NCI-H510A (cell line): ENCODE results near the gene FBXL20.
"Not testable (repeated sequence)": the region's sequence is repeated elsewhere in the genome, so short reads cannot be mapped to it uniquely, and the experiment has no call there.

ENCODE experiments used
- DNase-seq: peaks from one replicate; lab custom pipeline; 2025; lab: John Stamatoyannopoulos, UW

FBXL20 gene

DNA sequence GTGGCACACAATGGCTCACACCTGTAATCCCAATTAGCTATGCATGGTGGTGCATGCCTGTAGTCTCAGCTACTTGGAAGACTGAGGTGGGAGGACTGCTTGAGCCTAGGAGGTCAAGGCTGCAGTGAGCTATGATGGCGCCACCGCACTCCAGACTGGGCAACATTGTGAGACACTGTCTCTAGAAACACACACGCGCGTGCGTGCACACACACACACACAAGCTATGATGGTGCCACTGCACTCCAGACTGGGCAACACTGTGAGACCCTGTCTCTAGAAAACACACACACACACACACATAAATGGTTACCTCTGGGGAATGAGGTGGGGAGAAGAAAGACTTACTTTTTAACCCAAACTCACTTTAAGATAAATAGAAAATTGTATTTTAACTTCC lies 16.4 kb downstream of the FBXL20 start:
- DNase-seq, result no peak

- DNase-seq, result no peak
Observed at GRCh38 chr17:39380144-39380543, 21.3 kb downstream of the FBXL20 start.

GRCh38 chr17:39376434-39376833 lies 25.0 kb downstream of the FBXL20 start:
- DNase-seq, result no peak

DNA sequence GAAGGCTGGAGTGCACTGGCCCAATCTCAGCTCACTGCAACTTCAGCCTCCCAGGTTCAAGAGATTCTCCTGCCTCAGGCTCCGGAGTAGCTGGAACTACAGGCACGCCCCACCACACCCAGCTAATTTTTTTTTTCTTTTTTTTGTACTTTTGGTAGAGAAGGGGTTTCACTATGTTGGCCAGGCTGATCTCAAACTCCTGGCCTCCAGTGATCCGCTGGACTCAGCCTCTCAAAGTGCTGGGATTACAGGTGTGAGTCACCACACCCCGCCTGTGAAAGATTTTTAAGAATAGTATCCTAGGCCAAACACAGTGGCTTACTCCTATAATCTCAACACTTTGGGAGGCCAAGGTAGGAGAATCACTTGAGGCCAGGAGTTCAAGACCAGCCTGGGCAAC lies 33.6 kb downstream of the FBXL20 start:
- DNase-seq, result not testable (repeated sequence)

DNA sequence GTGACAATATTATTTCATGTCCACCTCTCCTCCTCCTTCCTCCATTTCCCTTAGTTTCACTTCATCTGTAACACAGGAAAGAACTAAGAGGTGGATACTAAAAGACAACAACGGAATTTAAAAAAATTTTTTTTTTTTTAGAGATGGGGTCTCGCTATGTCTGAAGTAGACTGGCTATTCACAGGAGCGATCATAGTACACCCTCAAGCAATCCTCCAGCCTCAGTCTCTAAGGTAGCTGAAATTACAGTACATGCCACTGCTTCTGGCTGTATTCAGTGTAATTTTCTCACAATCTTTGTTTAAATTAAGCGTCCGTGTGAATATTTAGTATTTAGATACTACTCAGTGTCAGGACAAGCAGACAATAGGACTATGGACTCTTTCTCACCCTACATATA lies 35.6 kb downstream of the FBXL20 start:
- DNase-seq, result no peak

DNA sequence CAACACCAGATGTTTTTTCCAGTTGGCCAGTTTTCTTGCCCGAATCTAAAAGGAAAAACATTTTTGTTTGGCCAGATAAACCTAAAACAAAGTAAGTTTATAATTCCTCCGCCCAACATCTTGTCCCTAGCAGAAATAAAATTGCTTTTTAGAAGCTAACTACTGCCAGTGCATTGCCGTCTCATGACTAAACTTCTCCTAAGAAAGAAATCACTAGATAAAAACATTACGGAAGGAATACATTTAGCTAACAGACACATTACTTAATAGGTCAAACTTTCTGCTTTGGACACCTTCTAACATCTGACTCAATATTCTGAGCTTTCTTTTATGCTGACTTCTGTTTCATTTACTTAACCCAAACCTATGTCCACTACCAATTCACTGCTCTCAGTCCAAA lies 36.2 kb downstream of the FBXL20 start:
- no peak for DNase-seq

GRCh38 chr17:39364236-39365025 lies 37.0 kb downstream of the FBXL20 start:
- DNase-seq, result no peak

DNA sequence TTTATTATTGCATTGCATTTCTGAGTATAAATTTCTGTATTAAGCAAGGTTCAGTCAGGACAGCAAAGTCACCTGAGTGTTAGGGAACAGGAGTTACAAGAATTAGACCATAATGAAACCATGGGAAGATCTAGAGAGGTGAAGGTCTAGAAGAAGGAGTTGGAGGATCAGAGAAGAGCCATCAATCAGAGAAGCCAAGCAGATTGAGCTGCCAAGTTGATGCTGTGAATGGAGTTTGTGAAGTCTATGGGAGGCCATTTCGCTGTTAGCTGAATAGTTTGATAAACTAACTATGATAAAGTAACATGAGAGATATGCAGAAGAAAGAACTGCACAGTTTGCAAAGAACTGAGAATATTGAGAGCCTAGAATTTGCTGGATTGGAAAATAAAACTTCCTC lies 40.4 kb downstream of the FBXL20 start:
- no peak for DNase-seq

- no peak for DNase-seq
Observed at GRCh38 chr17:39360537-39360936, 40.9 kb downstream of the FBXL20 start.

DNA sequence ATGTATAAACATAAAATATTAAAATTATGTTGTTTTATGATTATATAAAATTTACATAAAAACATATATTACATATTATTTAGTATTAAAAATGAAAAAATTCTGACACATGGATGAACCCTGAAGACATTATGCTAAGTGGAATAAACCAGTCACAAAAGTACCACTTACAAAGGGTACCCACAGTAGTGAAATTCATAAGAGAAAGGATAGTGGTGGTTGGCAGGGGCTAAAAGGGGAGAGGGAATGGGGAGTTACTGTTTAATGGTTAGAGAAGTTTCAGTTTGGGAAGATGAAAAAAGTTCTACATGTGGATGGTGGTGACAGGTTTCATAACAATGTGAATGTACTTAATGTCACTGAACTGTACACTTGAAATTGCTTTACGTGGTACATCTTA lies 41.4 kb downstream of the FBXL20 start:
- DNase-seq, result no peak

- no peak for DNase-seq
Observed at GRCh38 chr17:39357986-39358385, 43.4 kb downstream of the FBXL20 start.

GRCh38 chr17:39357488-39357887 lies 43.9 kb downstream of the FBXL20 start:
- DNase-seq, result no peak

- no peak for DNase-seq
Observed at GRCh38 chr17:39352986-39353385, 48.4 kb downstream of the FBXL20 start.

DNA sequence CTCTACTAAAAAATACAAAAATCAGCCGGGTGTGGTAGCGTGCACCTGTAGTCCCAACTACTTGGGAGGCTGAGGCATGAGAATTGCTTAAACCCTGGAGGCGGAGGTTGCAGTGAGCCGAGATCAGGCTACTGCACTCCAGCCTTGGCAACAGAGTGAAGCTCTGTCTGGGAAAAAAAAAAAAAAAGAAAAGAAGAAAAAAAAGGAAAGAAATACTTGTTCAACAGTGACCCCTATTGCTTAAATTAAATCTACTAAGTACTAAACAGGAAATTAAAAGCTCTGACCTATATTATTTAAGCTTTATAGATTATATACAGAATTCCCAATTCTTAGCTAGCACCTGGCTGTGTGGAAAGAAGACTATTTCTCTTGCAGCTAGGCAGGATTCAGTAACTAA lies 48.9 kb downstream of the FBXL20 start:
- no peak for DNase-seq

DNA sequence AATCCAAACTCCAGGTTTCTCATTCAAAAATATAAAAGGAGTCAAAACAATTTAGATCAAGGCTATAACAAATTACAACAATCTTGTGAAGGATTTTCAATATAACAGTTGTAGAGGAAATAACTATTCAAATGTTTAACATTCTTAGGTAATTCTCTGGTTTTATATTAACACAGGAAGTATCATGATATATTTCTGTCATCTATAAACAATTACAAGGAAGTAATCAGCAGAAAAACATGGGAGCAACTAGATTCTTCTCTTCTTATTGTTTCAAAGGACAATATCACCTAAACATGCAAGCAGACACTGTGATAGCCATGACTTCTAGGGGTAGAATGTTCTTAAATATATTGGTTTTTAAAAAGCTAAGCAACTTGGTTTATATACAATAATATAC lies 49.9 kb downstream of the FBXL20 start:
- DNase-seq, result no peak

DNA sequence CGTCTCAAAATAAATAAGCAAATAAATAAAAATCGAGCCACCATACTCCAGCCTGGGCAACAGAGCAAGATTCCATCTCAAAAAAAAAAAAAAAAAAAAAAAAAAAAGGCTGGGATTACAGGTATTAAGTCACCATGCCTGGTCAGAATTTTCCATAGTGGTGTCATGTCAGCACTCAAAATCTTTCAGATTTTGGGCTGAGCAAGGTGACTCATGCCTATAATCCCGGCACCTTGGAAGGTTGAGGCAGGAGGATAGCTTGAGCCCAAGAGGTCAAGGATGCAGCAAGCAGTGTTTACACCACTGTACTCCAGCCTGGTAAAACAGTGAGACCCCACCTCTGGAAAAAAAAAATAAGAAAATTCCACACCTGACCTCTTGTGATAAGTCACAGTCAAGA lies 52.2 kb downstream of the FBXL20 start:
- no peak for DNase-seq

DNA sequence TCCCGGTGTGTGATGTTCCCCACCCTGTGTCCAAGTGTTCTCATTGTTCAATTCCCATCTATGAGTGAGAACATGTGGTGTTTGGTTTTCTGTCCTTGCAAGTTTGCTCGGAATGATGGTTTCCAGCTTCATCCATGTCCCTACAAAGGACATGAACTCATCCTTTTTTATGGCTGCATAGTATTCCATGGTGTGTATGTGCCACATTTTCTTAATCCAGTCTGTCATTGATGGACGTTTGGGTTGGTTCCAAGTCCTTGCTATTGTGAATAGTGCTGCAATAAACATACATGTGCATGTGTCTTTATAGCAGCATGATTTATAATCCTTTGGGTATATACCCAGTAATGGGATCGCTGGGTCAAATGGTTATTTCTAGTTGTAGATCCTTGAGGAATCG lies 54.6 kb downstream of the FBXL20 start:
- DNase-seq, result not testable (repeated sequence)

GRCh38 chr17:39341541-39341940 lies 59.9 kb downstream of the FBXL20 start:
- no peak for DNase-seq

DNA sequence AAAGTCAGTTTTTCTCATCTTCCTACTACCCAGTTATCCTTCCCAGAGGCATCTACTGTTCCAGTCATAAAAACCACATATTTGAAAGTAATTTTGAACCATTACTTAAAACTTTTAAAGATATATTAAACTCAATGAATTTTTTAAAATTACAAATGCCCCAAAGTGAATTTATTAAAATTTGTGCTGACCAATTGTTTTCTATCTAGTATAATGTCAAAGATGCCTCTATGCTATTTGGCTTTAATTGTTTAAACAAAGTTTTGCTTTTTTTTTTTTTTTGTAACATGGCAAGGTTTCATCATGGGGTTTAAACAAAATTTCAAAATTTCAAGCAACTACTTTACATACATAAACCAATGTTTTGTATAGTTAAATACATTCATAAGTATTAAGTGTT lies 60.7 kb downstream of the FBXL20 start:
- no peak for DNase-seq

- DNase-seq, result no peak
Observed at GRCh38 chr17:39339272-39339671, 62.2 kb downstream of the FBXL20 start.

- not testable (repeated sequence) for DNase-seq
Observed at GRCh38 chr17:39337649-39338048, 63.8 kb downstream of the FBXL20 start.

GRCh38 chr17:39335704-39336223 lies 65.7 kb downstream of the FBXL20 start:
- no peak for DNase-seq

GRCh38 chr17:39334008-39334744 lies 67.2 kb downstream of the FBXL20 start:
- not testable (repeated sequence) for DNase-seq
